ENCODE data around the gene NCKAP5. TPM values are rescaled to one million over a fixed set of nuclear protein-coding genes. Genes with fewer than 3 reads are reported as not detected.

The NCKAP5 gene
- total and polyA plus RNA-seq, 9 of the 15 experiments (the other 6 are each of a cell fraction or from before 2014, with no cell fraction given), result not detected

DNA sequence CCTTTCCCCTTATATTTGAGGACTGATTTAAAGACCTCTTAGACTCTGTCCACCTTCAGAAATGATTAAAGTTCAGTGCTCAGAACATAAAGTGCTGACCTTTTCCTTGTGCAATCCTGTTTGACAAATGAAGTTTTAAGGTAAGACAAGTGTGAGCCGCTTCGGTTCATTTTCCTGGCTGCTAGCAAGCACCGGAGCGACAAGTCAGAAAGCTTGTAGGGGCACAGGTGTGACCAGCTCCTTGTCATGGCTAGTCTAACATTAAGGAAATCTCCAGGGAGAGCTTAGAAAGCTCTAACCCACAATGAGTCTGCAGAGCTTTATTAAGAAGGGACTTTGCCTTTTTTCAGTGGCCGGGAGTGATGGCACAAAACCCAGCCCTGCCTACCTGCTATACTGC is 2.3 kb upstream of the NCKAP5 start (continued):
- TF ChIP-seq, protein P1, sequence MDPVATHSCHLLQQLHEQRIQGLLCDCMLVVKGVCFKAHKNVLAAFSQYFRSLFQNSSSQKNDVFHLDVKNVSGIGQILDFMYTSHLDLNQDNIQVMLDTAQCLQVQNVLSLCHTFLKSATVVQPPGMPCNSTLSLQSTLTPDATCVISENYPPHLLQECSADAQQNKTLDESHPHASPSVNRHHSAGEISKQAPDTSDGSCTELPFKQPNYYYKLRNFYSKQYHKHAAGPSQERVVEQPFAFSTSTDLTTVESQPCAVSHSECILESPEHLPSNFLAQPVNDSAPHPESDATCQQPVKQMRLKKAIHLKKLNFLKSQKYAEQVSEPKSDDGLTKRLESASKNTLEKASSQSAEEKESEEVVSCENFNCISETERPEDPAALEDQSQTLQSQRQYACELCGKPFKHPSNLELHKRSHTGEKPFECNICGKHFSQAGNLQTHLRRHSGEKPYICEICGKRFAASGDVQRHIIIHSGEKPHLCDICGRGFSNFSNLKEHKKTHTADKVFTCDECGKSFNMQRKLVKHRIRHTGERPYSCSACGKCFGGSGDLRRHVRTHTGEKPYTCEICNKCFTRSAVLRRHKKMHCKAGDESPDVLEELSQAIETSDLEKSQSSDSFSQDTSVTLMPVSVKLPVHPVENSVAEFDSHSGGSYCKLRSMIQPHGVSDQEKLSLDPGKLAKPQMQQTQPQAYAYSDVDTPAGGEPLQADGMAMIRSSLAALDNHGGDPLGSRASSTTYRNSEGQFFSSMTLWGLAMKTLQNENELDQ (CRISPR knock-in tag; IDR thresholded peaks at IDR 0.05; ENCODE audit: borderline replicate concordance), result no peak
- TF ChIP-seq ZNF830 (CRISPR knock-in tag; IDR thresholded peaks at IDR 0.05), result no peak

DNA sequence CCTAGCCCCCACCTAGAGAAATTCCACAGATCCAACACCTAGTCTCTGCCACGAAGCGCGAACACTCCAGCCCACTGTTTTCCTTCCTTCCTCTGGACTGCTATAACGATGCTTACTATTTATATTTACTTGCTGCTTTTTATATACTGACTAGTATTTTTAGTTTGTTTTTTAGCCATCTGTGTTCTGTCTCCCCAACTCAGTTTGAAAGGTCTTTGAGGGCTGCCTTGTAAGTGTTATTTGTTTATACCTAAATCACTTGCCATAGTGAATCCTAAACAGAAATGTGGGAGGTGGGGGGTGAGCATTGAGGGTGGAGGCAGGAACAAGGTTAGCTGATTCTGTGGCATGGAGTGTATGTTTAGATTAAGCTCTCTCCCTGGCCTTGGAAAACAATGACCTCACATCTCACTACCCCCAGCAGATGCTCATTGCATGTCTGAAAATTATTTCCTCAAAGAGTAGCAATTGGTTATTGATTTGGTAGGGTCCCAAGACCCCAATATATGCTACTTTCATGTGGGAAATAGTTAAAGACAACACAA is 1.1 kb upstream of the NCKAP5 start:
- Histone ChIP-seq H3K4me1 (replicated peaks in 1 of 2; ENCODE audit: control insufficient read depth in 2 of 2, insufficient read depth in 2 of 2, low read length in 2 of 2) (no peaks in the 10 kb centered on the region), H3K79me2 (ENCODE audit: control insufficient read depth, insufficient read depth, low read length) (no peaks in the 10 kb centered on the region), H3K9me1 (ENCODE audit: control insufficient read depth, insufficient read depth, low read length) (no peaks in the 10 kb centered on the region), H3K27ac (ENCODE audit: extremely low read depth, low read depth, low read length) (no peak overlapping the region), H3K4me3 (no peak overlapping the region), H3K36me3 (ENCODE audit: control insufficient read depth, insufficient read depth, low read length) (no peaks in the 10 kb centered on the region), H3K27me3 (ENCODE audit: control insufficient read depth in 2 of 2, insufficient read depth in 2 of 2, low read length in 2 of 2) (no peaks in the 10 kb centered on the region), H3K9ac (ENCODE audit: insufficient read depth in 1 of 2, low read depth in 2 of 2, low read length in 2 of 2) (no peak overlapping the region), H2AFZ (ENCODE audit: low read depth, low read length) (no peak overlapping the region), H4K20me1 (replicated peaks; ENCODE audit: control insufficient read depth, insufficient read depth, low read length) (no peaks in the 10 kb centered on the region), H3K9me3 (replicated peaks; ENCODE audit: control insufficient read depth, insufficient read depth, low read depth, low read length) (no peaks in the 10 kb centered on the region), H3K4me2 (ENCODE audit: insufficient read depth, low read length) (no peak overlapping the region)
- in situ Hi-C loops (cut with MboI) (no loop called here), intact Hi-C loops (cut with micrococcal nuclease) (loop anchor here (10.0 kb wide), 1 partner anchor 275 kb away; no protein-coding TSS in a partner anchor)
- CTCF ChIA-PET (ENCODE audit: low intra/inter-chr PET ratio), result no interaction called here
- WGBS (ENCODE audit: insufficient coverage, low coverage, missing lambda C conversion rate), result 3% methylated on average over 4 of the region's 4 CpGs
- POLR2A ChIA-PET, result no interaction called here
- DNase-seq (ENCODE audit: extremely low read depth in 1 of 4, low spot score in 3 of 4), result no peak
- no TSS peak for BruUV-seq (replicated peaks)
- no peak for FAIRE-seq
- no peak for ATAC-seq
- TF ChIP-seq POU5F1 (IDR thresholded peaks at IDR 0.05; ENCODE audit: borderline replicate concordance, low read depth, low read length, partially characterized antibody) (no peak), SOX6 (IDR thresholded peaks at IDR 0.05) (no peak)
- TF ChIP-seq, protein P2, sequence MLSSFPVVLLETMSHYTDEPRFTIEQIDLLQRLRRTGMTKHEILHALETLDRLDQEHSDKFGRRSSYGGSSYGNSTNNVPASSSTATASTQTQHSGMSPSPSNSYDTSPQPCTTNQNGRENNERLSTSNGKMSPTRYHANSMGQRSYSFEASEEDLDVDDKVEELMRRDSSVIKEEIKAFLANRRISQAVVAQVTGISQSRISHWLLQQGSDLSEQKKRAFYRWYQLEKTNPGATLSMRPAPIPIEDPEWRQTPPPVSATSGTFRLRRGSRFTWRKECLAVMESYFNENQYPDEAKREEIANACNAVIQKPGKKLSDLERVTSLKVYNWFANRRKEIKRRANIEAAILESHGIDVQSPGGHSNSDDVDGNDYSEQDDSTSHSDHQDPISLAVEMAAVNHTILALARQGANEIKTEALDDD (IDR thresholded peaks at IDR 0.05), result no peak

Data from K562 (cell line).